ENCODE data around the gene NRG4.
A peak's percentile ranks its signal among the peaks of the same experiment; 100 is the strongest.
"Not testable (repeated sequence)": the region's sequence is repeated elsewhere in the genome, so short reads cannot be mapped to it uniquely, and the experiment has no call there.

NRG4 gene

GRCh38 chr15:75992897-75993296 lies 19.3 kb downstream of the NRG4 start:
- DNase-seq: no peak

GRCh38 chr15:75989875-75990274 lies 22.3 kb downstream of the NRG4 start:
- DNase-seq: no peak

- no peak for DNase-seq
Observed at GRCh38 chr15:75989045-75989444, 23.2 kb downstream of the NRG4 start.

GRCh38 chr15:75985971-75986370 lies 26.3 kb downstream of the NRG4 start:
- no peak for DNase-seq

- not testable (repeated sequence) for DNase-seq
Observed at GRCh38 chr15:75984706-75985105, 27.5 kb downstream of the NRG4 start.

GRCh38 chr15:75982468-75982867 lies 29.8 kb downstream of the NRG4 start:
- no peak for DNase-seq

GRCh38 chr15:75981149-75981815 lies 30.9 kb downstream of the NRG4 start:
- DNase-seq: no peak

- DNase-seq: not testable (repeated sequence)
Observed at GRCh38 chr15:75976766-75977165, 35.5 kb downstream of the NRG4 start.

- no peak for DNase-seq
Observed at GRCh38 chr15:75966073-75966472, 46.2 kb downstream of the NRG4 start.

- DNase-seq: no peak
Observed at GRCh38 chr15:75961331-75961730, 50.9 kb downstream of the NRG4 start.

GRCh38 chr15:75955720-75956119 lies 56.5 kb downstream of the NRG4 start:
- no peak for DNase-seq

- DNase-seq: no peak
Observed at GRCh38 chr15:75952525-75952924, 59.7 kb downstream of the NRG4 start.

- DNase-seq: no peak
Observed at GRCh38 chr15:75948761-75949296, 63.4 kb downstream of the NRG4 start.

GRCh38 chr15:75947092-75947491 lies 65.1 kb downstream of the NRG4 start:
- DNase-seq: no peak

GRCh38 chr15:75945953-75946352 lies 66.3 kb downstream of the NRG4 start:
- no peak for DNase-seq

GRCh38 chr15:75943713-75944215 lies 68.5 kb downstream of the NRG4 start:
- no peak for DNase-seq

- DNase-seq: no peak
Observed at GRCh38 chr15:75943246-75943645, 69.0 kb downstream of the NRG4 start.

- DNase-seq: no peak
Observed at GRCh38 chr15:75942464-75942863, 69.8 kb downstream of the NRG4 start.

- no peak for DNase-seq
Observed at GRCh38 chr15:75930866-75931265, 81.4 kb downstream of the NRG4 start.

- DNase-seq: no peak
Observed at GRCh38 chr15:75929799-75930565, 82.2 kb downstream of the NRG4 start.

GRCh38 chr15:75928680-75929608 lies 83.3 kb downstream of the NRG4 start:
- DNase-seq: peak; percentile 14

- DNase-seq: no peak
Observed at GRCh38 chr15:75927601-75928000, 84.6 kb downstream of the NRG4 start.

GRCh38 chr15:75926931-75927330 lies 85.3 kb downstream of the NRG4 start:
- no peak for DNase-seq
